ENCODE data around the gene APBA2.

APBA2 gene

DNA sequence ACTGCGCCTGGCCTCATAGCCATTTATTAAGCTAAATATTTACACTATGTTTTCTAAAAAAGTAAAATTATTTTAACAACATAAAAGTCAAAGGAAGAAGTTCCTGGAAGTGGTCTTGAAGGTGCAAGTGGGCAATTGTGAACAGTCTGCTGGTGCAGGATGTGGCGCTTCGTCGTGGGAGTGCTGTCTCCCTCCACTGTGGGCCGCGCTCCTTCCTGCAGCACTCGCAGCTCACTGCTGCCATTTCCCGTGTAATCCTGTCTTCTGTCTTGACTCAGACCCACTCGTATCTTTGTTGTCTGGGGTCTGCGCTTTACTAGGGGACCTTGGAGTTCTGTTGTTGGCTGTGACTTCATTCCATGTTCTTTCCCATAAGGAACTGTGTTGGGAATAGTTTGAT is 56.3 kb downstream of the APBA2 start:
- no peak for DNase-seq

DNA sequence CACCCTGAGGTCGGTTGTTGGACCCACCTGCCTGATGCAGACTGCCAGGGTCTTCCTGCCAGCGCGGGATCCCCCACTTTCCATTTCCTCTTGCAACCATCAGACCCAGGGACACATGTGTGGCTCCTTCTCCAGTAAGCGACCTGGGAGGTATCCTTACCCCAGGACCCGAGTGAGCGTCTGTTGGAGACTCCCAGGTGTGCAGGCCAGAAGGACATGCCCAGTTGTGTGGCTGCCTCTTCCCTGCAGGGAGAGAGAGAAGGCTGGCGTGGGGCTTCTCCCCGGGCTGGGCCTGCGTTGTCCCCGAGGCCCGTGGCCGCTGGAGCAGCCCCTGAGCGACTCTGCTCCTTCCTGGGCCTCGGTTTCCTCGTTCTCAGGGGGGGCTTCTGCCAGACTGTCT is 56.8 kb downstream of the APBA2 start:
- no peak for DNase-seq

DNA sequence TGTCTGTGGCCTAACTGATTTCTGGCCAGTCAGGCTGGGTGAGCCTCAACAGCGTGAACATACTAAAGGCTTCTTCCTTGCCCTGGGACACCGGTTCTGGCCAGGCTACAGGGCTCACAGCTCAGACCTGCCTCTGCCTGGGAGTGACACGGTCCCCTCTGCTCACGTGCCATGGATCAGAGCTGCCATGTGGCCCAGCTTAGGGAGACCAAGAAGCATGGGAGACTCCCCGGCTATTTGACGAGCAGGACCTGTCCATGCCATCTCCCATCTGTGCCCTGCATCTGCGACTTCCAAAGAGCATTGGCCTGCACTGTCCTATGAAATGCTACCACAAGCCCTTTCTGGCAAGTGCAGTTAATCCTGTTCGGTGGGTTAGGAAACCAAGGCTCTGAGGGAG is 57.4 kb downstream of the APBA2 start:
- no peak for DNase-seq

DNA sequence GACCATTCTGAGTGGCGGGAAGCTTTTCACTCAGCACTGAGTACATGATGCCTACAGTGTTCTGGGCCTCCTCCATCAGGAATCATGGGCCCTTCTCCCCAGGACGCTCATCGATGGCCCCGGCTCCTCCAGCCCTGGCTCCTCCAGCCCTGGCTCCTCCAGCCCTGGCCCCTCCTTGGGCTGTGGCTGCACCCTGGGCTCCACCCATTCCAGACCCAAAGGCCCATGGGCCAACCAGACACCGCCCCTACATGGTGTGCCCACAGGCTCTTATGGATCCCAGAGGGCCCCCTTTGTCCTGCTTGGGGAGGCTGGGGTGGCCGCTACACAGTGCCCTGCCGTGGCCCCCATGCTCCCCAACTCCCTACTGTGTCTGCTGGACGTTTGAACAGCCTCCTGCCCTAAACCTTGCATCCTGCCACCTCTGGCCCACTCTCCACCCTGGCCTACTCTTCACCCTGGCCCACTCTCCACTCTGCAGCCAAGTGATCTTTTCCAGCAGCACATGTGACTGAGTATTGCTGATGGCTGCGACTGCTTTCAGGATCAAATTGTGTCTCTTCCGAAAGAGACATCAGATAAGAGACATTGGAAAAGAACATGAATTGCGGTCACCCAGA is 57.9 kb downstream of the APBA2 start:
- no peak for DNase-seq

DNA sequence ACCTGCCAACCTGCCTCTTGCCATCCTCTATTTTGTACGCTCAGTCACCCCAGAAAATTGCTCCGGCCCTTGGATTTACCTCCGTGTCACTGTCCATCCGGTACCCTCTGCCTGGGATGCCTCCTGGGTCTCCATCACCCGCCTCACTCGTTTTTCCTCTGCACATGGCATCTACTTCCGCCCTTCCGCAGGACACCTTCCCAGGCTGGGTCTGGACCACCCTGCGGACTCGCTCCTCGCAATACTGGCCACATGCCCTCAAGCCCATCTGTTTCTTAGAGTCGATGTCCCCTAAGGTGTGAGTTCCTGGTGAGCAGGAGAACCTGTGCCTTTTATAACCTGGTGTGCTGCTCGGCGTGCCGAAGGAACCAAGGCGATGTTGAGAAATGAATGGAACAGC is 58.5 kb downstream of the APBA2 start:
- DNase-seq = no peak

DNA sequence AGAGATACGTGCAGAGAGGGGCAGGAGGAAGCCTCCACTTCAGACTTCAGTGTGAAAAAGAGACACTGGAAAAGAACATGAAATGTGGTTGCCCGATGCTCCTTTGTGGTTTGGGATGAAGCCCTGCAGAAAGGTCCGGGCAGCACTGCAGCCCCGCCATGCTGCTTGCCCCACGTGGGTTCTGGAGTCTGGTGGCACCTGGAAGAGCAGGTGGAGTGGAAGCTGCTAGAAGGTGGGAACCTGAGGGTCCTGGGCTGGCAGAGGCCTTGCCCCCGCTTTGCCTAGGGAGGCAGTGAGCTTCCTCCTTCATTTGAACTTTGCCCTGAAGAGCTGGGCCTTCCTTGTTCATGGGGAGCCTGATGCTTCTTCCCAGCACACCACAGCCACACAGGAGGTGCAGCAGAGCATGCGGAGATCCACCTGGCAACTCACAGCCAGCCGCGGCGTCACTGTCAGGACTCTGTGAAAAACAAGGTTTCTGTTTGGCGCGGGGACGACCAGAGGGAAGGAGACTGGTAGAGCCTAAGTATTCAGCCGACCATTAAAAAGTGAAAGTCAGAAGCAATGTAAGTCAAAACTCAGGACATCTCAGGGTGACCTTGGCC is 59.0 kb downstream of the APBA2 start:
- DNase-seq = no peak

DNA sequence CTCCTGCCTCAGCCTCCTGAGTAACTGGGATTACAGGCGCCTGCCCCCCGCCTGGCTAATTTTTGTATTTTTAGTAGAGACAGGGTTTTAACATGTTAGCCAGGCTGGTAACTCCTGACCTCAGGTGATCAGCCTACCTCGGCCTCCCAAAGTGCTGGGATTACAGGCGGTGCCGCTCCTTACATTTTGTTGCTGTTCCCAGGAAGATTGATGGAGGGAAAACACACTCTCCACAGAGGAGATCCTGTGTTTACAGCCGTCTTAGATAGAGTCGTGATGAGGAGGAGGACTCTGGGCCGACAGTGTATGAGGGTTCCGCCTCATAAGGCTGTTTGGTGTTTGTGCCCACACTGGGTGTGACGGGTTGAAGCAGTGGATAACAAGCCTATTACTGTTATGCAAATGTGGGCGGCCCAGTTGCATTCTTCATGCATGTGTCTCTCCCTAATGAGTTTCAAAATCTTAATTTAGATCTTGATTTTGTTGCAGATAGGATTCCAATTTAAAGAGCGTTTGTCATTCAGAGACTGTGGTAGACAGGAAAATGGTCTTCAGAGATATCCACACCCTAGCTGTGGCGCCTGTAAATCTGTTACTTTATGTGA is 60.0 kb downstream of the APBA2 start:
- DNase-seq = no peak

DNA sequence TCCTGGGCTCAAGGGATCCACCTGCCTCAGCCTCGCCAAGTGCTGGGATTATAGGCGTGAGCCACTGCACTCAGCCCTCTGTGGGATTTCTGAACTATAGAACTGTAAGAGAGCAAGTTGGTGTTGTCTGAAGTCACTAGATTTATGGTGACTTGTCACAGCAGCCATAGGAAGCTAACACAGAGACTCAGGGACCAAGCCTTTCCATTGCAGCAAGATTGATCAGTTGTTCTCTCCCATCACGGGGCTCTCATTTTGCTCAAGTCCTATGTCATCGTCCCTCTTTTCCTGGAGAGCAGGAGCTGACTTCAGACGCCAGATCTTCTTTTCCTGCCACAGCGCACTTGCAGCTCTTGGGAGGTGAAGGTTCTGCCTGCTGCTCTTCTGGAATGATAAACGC is 61.0 kb downstream of the APBA2 start:
- DNase-seq = no peak

DNA sequence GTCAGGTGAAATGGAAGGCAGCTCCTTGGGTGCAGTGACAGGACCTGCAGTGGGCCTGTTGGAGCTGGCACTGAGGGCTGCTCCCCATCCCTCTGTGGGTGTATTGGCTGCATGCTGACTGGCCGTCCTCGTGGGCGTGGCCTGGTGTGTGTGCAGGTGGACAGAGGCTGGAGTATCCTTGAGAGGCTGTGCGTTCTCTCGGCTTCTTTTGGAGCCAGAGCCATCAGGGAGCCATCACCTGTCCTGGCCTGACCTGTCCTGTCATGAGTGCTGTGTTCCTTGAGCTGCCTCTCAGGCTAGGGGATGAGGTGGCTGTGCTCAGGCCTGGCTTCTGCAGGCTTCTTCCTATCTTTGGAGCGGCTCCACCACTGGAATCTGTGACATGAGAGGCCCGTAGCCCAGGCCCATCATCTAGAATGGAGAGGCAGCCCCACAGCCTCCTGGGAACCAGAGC is 61.5 kb downstream of the APBA2 start:
- DNase-seq = no peak

DNA sequence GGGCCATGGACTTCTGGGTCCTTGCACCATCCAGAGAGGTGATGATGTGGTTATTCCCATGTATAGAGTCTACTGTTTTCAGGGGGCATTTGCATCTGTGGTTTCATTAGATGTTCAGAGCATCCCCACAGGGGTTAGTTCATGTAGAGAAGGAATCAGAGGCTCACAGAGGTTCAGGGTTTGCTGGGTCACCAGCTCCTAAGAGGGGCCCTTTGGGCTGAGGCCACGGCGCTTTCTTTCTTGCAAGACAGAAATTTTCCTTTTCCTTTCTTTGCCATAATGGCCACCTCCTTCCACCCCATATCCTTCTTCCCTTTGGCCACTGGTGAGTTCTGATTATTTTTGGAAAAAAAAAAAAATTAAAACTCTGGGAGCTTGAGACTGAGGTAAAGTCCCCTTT is 62.3 kb downstream of the APBA2 start:
- no peak for DNase-seq

DNA sequence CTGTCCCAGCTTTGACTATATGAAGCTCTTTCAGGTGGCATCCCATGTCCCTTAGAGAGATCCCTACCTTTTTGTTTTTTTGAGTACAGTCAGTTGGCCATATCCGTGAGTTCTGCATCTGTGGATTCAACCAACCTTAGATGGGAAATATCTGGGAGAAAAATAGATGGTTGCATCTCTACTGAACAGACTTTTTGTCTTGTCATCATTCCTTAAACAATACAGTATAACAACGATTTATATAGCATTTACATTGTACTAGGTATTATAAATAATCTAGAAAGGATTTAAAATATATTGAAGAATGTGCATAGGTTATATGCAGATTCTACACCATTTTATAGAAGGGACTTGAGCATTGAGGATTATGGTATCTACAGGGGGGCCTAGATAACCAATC is 65.1 kb downstream of the APBA2 start:
- DNase-seq = no peak

DNA sequence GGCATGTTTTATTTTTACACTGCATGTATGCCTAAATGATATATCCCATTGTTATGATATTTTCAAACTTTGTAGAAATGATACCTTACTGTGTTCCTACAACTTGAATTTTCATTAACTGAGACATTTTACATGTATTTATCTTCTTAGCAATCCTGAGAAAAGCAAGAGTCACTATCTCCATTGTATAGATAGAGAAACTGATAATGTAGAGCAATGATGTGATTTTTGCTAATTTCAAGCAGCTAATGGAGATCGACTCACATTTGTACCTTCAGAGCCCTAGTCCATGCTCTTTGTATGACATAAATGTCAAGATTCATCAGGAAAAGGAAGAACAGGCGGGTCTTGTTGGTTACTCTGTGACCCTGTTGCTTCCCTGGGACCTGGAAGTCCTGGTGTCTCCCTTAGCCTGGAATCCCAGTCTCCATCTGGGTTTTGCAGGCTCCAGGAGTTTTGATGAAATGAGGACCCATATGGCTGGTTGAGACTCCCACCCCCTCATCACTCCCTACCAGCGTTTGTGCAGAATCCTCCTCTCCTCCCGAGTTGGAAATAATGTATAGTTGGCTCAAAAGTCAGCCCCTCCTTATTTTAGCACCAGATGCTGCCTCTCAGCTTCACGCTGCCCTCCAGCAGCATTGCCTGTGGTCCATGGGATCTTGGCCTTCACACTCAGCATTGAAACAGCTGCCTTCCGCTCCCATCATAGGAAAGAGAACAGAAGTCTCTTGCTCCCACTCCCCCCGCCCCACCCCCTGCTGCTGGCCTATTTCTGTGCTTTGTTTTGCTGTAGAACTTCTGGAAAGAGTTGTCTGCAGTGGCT is 67.1 kb downstream of the APBA2 start:
- no peak for DNase-seq

DNA sequence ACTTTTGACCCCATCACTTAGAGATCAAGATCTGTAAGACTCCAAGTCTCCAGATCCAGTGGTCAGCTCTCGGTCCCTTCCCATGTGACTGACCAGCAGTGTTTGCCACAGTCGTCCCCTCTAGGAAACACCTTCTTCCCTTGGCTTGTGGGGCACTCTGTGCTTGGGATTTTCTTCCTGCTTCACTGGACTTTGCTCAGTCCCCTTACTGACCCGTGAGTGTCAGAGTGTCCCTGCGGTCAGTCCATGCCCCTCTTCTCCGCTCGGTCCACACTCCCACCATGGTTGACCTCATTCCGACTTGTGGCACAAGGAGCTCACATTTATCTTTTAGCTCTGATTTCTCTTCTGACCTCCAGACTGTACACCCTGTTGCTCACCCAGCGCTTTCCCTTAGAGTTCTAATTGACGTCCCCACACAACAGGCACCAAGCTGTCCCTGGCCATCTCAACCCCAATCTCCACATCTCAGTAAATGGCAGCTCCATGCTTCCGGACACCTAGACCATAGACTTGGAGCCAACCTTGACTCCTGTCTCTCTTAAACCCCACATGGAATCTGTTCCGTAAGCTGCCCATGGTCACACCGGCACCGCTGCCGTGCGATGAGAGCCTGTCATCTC is 67.9 kb downstream of the APBA2 start:
- DNase-seq = no peak

DNA sequence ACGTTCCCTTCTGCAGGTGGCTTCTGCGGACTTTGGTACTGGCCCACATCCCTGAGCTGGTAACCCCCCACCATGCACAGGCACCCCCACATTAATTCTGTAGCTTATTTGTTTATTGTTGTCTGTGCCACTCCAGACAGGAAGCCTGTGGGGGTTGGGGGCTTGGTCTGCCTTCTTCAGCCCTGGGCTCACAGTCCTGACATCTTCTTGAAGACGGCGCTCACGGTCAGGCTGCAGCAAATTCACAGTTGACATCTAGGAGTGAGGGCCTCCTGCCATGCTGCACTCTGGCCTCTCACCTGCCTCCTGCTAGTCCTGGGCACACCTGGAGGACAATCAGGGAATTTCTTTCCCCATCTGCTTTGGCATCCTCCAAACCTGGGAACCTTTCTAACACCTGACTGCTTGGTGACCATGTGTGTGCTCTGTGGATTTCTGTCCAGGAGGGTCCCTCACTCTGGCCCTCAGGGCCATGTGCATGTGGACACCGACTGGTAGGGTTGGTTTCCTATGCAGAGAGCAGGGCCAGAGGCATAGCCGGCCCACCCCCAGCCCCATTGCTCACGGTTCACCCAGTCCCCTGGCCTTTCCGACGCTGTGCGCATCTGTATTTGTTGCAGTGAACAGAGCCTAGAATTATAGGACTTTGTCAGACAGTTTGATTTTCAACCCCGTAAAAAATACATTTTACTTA is 68.8 kb downstream of the APBA2 start:
- no peak for DNase-seq

DNA sequence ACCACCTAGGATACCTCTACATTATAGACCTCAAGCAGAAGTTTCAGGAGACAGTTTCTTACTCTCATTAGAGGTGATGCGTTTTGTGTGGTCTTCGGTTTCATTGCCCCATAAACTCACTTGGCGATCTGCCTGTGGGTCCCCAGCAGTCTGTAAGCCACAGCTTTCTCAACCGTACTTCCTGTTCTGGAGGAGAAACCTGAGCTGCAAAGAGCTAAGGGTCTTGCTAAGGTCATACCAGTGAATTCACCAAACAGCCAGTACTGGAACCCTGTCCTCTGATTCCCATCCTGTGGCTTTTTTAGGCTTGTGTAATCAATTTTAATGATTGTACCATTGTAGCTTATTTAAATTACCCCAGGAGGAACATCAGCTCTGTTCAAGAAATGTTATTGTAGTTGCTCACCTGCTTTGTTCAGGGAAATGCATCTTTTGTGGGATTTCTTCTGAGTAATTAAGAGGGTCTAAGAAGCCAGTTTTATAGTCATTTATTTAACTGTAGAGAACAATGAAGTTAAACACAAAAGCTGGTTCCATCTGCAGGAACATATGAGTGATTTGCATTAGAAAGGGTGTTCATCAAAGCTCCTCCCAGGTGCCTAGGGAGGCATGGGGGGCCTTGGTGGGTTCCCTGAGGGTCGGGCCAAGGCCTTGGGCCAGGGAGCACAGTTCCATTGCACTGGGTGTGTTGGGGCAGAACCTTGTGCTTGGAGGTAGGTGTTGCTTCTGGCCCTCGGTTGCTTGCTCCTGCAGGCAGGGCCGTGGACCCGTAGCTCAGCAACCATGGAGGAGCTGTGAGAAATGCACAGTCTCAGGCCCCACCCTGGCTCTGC is 69.6 kb downstream of the APBA2 start:
- no peak for DNase-seq

DNA sequence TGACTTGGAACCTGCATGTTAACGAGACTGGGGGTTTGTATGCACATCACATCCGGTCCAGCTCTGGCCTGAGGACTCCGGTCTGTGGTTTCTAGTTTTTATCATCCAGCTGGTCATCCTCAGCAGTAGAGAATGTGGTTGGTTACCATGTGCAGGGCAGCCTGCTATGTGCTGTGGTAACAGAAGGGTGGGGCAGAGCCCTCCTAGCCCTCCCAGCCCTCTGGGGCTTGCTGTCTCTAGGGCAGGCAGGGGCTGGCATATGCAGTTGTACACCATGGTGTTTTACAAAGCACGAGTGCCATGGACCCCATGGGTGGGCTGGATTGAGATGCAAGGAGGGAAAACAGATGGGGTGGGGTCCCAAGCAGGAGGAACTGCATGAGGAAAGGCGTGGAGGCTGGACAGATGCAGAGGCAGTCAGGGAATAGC is 70.2 kb downstream of the APBA2 start:
- DNase-seq = no peak

DNA sequence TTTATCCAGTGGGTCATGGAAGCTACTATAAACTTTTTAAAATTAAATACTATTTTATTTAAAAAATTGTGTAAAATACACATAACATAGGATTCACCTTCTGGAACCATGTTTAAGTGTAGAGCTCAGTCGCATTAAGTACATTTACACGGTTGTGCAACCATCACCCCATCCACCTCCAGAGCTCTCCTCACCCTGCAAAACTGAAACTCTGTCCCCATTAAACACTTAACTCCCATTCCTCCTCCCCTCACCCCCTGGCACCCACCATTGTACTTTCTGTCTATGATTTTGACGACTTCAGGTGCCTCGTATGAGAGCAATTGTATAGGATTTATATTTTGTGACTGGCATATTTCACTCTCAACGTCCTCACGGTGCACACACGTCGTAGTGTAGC is 70.7 kb downstream of the APBA2 start:
- no peak for DNase-seq

DNA sequence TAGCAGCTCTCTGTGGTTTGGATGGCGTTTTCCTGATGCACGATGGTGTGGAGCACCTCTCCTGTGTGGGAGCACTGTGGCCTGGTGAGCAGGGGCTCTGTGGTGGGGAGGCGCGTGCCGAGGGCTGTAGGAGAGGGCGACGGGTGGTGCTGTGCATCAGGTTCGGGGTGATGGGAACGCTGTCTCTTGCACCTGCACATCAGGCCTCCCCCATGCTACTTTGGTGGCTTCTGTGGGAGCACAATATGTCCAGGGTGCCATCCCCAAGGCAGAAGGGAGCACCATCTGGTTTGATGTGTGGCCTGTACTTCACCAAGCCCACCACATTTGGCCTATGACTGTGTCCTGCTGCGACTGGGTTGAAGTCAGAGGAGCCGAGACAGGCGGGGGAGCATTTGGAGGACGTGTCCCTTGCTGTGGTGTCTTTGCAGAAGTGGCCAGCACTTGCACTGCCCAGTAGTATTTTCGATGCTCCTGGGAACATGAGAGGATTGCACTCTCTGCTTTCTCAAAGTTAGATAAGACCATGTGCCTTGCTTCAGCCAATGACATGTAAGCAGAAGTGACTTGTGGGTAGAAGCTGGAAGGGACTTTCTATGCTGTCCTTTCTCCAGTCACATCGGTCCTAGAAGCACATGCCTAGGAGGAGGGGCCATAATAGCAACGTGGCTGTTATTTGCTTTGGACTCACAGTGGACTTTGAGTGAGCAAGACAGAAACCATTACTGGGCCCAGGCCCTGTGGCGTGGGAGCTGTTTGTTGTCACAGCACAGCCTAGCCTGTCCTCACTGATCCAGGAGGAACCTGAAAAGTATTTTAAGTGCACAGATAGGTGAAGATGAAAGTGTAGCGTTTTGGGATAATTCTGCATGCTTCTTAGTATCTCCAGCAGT is 72.1 kb downstream of the APBA2 start:
- no peak for DNase-seq

DNA sequence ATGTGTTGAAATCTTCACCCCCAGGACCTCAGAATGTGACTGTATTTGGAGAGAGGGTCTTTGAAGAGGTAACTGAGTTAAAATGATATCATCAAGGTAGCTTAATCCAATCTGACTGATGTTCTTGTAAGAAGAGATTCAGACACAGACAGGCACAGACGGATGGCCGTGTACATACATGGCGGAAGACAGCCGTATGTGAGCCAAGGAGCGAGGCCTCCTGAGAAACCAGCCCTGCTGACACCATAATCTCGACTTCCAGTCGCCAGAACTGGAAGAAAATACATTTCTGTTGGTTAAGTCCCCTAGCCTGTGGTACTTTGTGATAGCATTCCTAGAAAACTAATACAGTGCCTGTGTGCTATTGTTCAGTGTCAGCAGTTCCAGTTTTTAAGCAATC is 73.6 kb downstream of the APBA2 start:
- no peak for DNase-seq

DNA sequence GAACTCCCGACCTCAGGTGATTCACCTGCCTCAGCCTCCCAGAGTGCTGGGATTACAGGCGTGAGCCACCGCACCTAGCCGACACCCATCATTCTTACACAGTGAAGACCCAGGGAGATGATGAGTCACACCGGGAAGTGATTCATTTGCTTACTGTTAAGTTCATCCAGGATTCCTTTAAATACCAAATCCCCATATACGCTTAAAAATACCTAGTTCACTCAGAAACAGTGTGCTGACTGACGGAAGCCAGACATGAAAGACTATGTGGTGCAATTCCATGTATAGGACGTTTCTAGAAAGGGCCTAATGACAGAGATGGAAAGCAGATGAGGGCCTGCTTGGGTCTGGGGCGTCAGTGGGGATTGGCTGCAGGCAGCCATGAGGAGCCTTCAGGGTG is 75.2 kb downstream of the APBA2 start:
- DNase-seq = no peak

DNA sequence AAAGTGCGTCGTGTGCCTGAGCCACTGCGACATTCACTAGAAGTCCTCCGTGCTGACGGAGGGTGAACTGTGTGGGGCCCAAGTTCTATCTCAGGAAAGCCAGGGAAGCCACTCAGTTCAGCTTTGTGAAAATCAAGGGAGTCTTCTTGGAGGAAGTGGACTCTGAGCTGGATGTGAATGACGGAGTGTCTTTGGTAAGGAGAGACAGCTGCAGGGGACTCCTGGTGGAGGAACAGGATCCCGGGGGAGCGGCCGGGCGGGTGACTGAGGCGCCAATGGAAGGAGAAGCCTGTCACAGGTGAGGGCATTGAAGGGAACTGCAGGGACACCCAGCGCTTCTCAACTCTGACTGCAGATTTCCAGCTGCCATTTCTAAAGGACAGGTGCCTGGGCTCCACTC is 75.6 kb downstream of the APBA2 start:
- DNase-seq = no peak
